Measurements from ENCODE around the gene PSMA4.

PSMA4 gene

GRCh38 chr15:78540141-78540870, at the start of gene PSMA4 (continued):
- TF ChIP-seq, protein P1, sequence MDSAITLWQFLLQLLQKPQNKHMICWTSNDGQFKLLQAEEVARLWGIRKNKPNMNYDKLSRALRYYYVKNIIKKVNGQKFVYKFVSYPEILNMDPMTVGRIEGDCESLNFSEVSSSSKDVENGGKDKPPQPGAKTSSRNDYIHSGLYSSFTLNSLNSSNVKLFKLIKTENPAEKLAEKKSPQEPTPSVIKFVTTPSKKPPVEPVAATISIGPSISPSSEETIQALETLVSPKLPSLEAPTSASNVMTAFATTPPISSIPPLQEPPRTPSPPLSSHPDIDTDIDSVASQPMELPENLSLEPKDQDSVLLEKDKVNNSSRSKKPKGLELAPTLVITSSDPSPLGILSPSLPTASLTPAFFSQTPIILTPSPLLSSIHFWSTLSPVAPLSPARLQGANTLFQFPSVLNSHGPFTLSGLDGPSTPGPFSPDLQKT (IDR thresholded peaks at IDR 0.05; ENCODE audit: borderline replicate concordance, low read depth, low read length): no peak
- TF ChIP-seq ZBTB44 (tag by site-specific recombination; IDR thresholded peaks at IDR 0.05): no peak
- peak; percentile 93 for TF ChIP-seq PRDM10 (tag by site-specific recombination; IDR thresholded peaks at IDR 0.05)
- TF ChIP-seq ZNF366 (tag by site-specific recombination; conservative IDR thresholded peaks at IDR 0.05): peak; percentile 24; the same call in 1 of the 2 replicates
- TF ChIP-seq SP3 (tag by site-specific recombination; IDR thresholded peaks at IDR 0.05): peak; percentile 70
- TF ChIP-seq IKZF3 (tag by site-specific recombination; IDR thresholded peaks at IDR 0.05): no peak
- no peak for TF ChIP-seq ZNF24 (tag by site-specific recombination; IDR thresholded peaks at IDR 0.05)
- TF ChIP-seq, protein P2, sequence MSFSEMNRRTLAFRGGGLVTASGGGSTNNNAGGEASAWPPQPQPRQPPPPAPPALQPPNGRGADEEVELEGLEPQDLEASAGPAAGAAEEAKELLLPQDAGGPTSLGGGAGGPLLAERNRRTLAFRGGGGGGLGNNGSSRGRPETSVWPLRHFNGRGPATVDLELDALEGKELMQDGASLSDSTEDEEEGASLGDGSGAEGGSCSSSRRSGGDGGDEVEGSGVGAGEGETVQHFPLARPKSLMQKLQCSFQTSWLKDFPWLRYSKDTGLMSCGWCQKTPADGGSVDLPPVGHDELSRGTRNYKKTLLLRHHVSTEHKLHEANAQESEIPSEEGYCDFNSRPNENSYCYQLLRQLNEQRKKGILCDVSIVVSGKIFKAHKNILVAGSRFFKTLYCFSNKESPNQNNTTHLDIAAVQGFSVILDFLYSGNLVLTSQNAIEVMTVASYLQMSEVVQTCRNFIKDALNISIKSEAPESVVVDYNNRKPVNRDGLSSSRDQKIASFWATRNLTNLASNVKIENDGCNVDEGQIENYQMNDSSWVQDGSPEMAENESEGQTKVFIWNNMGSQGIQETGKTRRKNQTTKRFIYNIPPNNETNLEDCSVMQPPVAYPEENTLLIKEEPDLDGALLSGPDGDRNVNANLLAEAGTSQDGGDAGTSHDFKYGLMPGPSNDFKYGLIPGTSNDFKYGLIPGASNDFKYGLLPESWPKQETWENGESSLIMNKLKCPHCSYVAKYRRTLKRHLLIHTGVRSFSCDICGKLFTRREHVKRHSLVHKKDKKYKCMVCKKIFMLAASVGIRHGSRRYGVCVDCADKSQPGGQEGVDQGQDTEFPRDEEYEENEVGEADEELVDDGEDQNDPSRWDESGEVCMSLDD (tag by site-specific recombination; IDR thresholded peaks at IDR 0.05): peak; percentile 56
- peak; percentile 75 for TF ChIP-seq ZXDB (tag by site-specific recombination; IDR thresholded peaks at IDR 0.05)
- no peak for TF ChIP-seq KLF9 (tag by site-specific recombination; IDR thresholded peaks at IDR 0.05; ENCODE audit: low read depth)
- TF ChIP-seq ZNF558 (tag by site-specific recombination; IDR thresholded peaks at IDR 0.05): no peak
- TF ChIP-seq GFI1B (tag by site-specific recombination; IDR thresholded peaks at IDR 0.05): no peak
- TF ChIP-seq ZNF184 (tag by site-specific recombination; IDR thresholded peaks at IDR 0.05): no peak
- TF ChIP-seq ZNF311 (tag by site-specific recombination; IDR thresholded peaks at IDR 0.05; ENCODE audit: borderline replicate concordance): no peak
- TF ChIP-seq, protein P3, sequence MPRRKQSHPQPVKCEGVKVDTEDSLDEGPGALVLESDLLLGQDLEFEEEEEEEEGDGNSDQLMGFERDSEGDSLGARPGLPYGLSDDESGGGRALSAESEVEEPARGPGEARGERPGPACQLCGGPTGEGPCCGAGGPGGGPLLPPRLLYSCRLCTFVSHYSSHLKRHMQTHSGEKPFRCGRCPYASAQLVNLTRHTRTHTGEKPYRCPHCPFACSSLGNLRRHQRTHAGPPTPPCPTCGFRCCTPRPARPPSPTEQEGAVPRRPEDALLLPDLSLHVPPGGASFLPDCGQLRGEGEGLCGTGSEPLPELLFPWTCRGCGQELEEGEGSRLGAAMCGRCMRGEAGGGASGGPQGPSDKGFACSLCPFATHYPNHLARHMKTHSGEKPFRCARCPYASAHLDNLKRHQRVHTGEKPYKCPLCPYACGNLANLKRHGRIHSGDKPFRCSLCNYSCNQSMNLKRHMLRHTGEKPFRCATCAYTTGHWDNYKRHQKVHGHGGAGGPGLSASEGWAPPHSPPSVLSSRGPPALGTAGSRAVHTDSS (tag by site-specific recombination; IDR thresholded peaks at IDR 0.05): no peak
- TF ChIP-seq, protein P4, sequence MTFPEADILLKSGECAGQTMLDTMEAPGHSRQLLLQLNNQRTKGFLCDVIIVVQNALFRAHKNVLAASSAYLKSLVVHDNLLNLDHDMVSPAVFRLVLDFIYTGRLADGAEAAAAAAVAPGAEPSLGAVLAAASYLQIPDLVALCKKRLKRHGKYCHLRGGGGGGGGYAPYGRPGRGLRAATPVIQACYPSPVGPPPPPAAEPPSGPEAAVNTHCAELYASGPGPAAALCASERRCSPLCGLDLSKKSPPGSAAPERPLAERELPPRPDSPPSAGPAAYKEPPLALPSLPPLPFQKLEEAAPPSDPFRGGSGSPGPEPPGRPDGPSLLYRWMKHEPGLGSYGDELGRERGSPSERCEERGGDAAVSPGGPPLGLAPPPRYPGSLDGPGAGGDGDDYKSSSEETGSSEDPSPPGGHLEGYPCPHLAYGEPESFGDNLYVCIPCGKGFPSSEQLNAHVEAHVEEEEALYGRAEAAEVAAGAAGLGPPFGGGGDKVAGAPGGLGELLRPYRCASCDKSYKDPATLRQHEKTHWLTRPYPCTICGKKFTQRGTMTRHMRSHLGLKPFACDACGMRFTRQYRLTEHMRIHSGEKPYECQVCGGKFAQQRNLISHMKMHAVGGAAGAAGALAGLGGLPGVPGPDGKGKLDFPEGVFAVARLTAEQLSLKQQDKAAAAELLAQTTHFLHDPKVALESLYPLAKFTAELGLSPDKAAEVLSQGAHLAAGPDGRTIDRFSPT (tag by site-specific recombination; IDR thresholded peaks at IDR 0.05): 0 out of 2 replicates have a peak, but pooled peaks have one; percentile 16
- no peak for TF ChIP-seq ZNF169 (tag by site-specific recombination; IDR thresholded peaks at IDR 0.05)
- TF ChIP-seq ZBTB49 (tag by site-specific recombination; IDR thresholded peaks at IDR 0.05; ENCODE audit: low read depth): no peak
- no peak for TF ChIP-seq ZNF239 (tag by site-specific recombination; IDR thresholded peaks at IDR 0.05)
- TF ChIP-seq ZNF658 (tag by site-specific recombination; IDR thresholded peaks at IDR 0.05): no peak
- 0 out of 2 replicates have a peak, but pooled peaks have one; percentile 42 for TF ChIP-seq EGR2 (tag by site-specific recombination; IDR thresholded peaks at IDR 0.05; ENCODE audit: low read depth)
- TF ChIP-seq ZBTB1 (tag by site-specific recombination; IDR thresholded peaks at IDR 0.05): no peak

All from HEK293 (cell line).